ENCODE measurements around the gene PPP1R18. TPM values are rescaled to one million over a fixed set of nuclear protein-coding genes. Genes with fewer than 3 reads are reported as not detected.

The PPP1R18 gene
- total and polyA plus RNA-seq, 9 of the 15 experiments (the other 6 are each of a cell fraction or from before 2014, with no cell fraction given), result 12.0 to 99.2 (median 42.6) TPM

DNA sequence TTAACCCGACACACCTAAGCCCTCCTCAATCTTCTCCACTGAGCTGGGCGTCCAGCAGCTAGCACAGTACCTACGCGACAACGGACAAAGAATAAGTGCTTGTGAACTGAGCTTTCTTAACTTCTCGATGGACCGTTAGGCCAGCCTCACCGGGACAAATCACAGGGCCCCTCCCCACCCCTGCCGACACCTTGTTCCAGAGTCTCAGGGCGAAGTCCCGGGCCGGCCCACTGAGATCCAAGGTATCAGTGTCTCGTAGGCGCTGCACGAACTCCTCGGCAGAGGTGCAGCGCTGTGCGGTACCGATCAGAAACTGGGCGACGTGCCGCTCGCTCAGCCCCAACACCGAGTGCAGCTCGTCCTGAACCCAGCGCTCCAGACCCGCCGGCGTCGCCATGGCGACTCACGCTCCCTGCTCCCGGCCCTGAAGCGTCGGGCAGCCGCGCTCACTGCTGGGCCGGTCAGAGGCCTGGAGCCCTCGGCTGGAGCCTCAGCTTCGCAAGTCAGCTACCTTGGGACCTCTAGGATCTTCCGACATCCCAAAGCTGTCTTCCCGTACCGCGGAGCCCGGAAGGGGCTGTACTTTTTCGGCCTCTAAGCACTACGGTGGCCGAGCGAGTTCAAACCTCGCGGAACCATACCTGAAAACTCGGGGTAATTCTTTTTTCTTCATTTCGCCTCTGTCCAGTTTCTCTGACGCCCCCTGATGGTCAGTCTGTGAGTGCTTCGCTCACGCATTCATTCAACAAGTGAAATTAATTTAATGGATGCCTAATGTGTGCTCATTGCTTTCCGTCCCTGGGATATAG is 13.8 kb downstream of the PPP1R18 start, which contains the start of gene DHX16 (continued):
- no peak for TF ChIP-seq PTTG1 (tag; IDR thresholded peaks at IDR 0.05; ENCODE audit: low read depth)
- TF ChIP-seq HNRNPL (IDR thresholded peaks at IDR 0.05; ENCODE audit: low read depth, low read length), result no peak
- TF ChIP-seq ATF6 (CRISPR knock-in tag; IDR thresholded peaks at IDR 0.05), result no peak
- no peak for TF ChIP-seq PKNOX1 (IDR thresholded peaks at IDR 0.05)
- TF ChIP-seq XRCC3 (IDR thresholded peaks at IDR 0.05), result no peak
- TF ChIP-seq NFRKB (IDR thresholded peaks at IDR 0.05; ENCODE audit: low read depth), result no peak; the same call in 1 of the 2 replicates
- peak; percentile 84 for TF ChIP-seq SIN3B (IDR thresholded peaks at IDR 0.05; ENCODE audit: low read depth)
- no peak for TF ChIP-seq ZNF253 (CRISPR knock-in tag; conservative IDR thresholded peaks at IDR 0.05)
- TF ChIP-seq RBM15 (IDR thresholded peaks at IDR 0.05; ENCODE audit: insufficient read depth, low read length), result no peak
- no peak for TF ChIP-seq GTF2F1 (IDR thresholded peaks at IDR 0.05; ENCODE audit: low read depth, low read length)
- no peak for TF ChIP-seq NCOA1 (IDR thresholded peaks at IDR 0.05; ENCODE audit: low read depth)
- TF ChIP-seq YBX1 (IDR thresholded peaks at IDR 0.05), result no peak
- no peak for TF ChIP-seq ZNF77 (CRISPR knock-in tag; IDR thresholded peaks at IDR 0.05)
- no peak for TF ChIP-seq PHB (CRISPR knock-in tag; IDR thresholded peaks at IDR 0.05)
- TF ChIP-seq MYC (IDR thresholded peaks at IDR 0.05; ENCODE audit: low read depth, low read length), result peak; percentile 57; the same call in 1 of the 2 replicates
- peak; percentile 37; the same call in 1 of the 2 replicates for TF ChIP-seq MYC (CRISPR knock-in tag; IDR thresholded peaks at IDR 0.05; ENCODE audit: borderline replicate concordance, low read depth)
- TF ChIP-seq MAFK (IDR thresholded peaks at IDR 0.05; ENCODE audit: low read length), result no peak; the same call in 1 of the 2 replicates
- no peak for TF ChIP-seq KAT7 (CRISPR knock-in tag; IDR thresholded peaks at IDR 0.05; ENCODE audit: borderline replicate concordance)
- no peak for TF ChIP-seq ILK (tag; IDR thresholded peaks at IDR 0.05; ENCODE audit: borderline replicate concordance, low read depth)
- TF ChIP-seq SPI1 (IDR thresholded peaks at IDR 0.05; ENCODE audit: borderline replicate concordance, low read depth, low read length), result no peak
- no peak for TF ChIP-seq POLR2H (tag; IDR thresholded peaks at IDR 0.05; ENCODE audit: low read depth)
- TF ChIP-seq SMARCA5 (IDR thresholded peaks at IDR 0.05), result peak; percentile 61; the same call in 1 of the 2 replicates
- no peak for TF ChIP-seq NR0B1 (IDR thresholded peaks at IDR 0.05; ENCODE audit: partially characterized antibody)
- TF ChIP-seq ZNF232 (CRISPR knock-in tag; IDR thresholded peaks at IDR 0.05), result 0 out of 2 replicates have a peak, but pooled peaks have one; percentile 55
- TF ChIP-seq CREB1 (IDR thresholded peaks at IDR 0.05), result 0 out of 2 replicates have a peak, but pooled peaks have one; percentile 45
- TF ChIP-seq CREB1 (CRISPR knock-in tag; IDR thresholded peaks at IDR 0.05), result 0 out of 2 replicates have a peak, but pooled peaks have one; percentile 16
